Natural killer cell (primary cell): ENCODE data around the gene PLB1. TPM values are rescaled to one million over a fixed set of nuclear protein-coding genes. Genes with fewer than 3 reads are reported as not detected.

Source experiments
- ATAC-seq, 3 donors: fragments of 150-1000 bp in 2 of 3; fragments of 200-7000 bp in 1 of 3; cut with Tn5 transposase; 1 replicate in 1 of 3; 2 replicates in 2 of 3; pipeline ENCODE4 v1.10.0; 2021; ENCODE audit warnings: mild to moderate bottlenecking in 2 of 3, moderate library complexity in 2 of 3
- DNase-seq, 2 donors: peaks; one replicate each; pipeline versions ENCODE4 v3.0.0 to v3.0.0-alpha.2; 2013 to 2021; ENCODE audit warnings: mixed read lengths in 1 of 2
- H3K27ac ChIP-seq: one replicate; pipeline ENCODE4 v1.5.1; 2013; ENCODE audit warnings: mild to moderate bottlenecking, low read length
- H3K27me3 ChIP-seq: one replicate; pipeline ENCODE4 v1.6.1; 2013; ENCODE audit warnings: low read length; ENCODE audit not compliant: control insufficient read depth, insufficient read depth
- H3K36me3 ChIP-seq: one replicate; pipeline ENCODE4 v1.6.1; 2013; ENCODE audit warnings: low read length; ENCODE audit not compliant: control insufficient read depth, insufficient read depth
- H3K4me1 ChIP-seq: one replicate; pipeline ENCODE4 v1.6.1; 2013; ENCODE audit warnings: low read length; ENCODE audit not compliant: control insufficient read depth, insufficient read depth
- H3K4me3 ChIP-seq: one replicate; pipeline ENCODE4 v1.5.1; 2013; ENCODE audit warnings: low read length
- H3K9me3 ChIP-seq: one replicate; pipeline ENCODE4 v1.6.1; 2013; ENCODE audit warnings: low read length; ENCODE audit not compliant: control insufficient read depth, insufficient read depth
- H3K27ac Mint-ChIP-seq, 2 donors: one replicate each; pipeline ENCODE4 v1.8.0; 2022; ENCODE audit warnings: mild to moderate bottlenecking in 2 of 2, mixed read lengths in 2 of 2, moderate library complexity in 1 of 2
- H3K27me3 Mint-ChIP-seq, 2 donors: one replicate each; pipeline ENCODE4 v1.8.0; 2022; ENCODE audit warnings: low read depth in 2 of 2, mixed read lengths in 2 of 2
- H3K36me3 Mint-ChIP-seq: one replicate; pipeline ENCODE4 v1.8.0; 2022; ENCODE audit warnings: mixed read lengths
- H3K4me1 Mint-ChIP-seq, 2 donors: one replicate each; pipeline ENCODE4 v1.8.0; 2022; ENCODE audit warnings: mixed read lengths in 2 of 2
- H3K4me3 Mint-ChIP-seq: one replicate; pipeline ENCODE4 v1.8.0; 2022; ENCODE audit warnings: mild to moderate bottlenecking, moderate library complexity, mixed read lengths
- H3K9me3 Mint-ChIP-seq, 2 donors: one replicate each; pipeline ENCODE4 v1.8.0; 2022; ENCODE audit warnings: mixed read lengths in 2 of 2
- CTCF ChIP-seq: fragments of 200-600 bp; IDR thresholded peaks from one replicate; pipeline ENCODE4 v1.8.0; 2022; ENCODE audit warnings: antibody characterized with exemption
- WGBS: methylation state at CpG from one replicate; pipeline ENCODE4 v1.1.7; 2013; ENCODE audit warnings: missing lambda C conversion rate; ENCODE audit not compliant: insufficient coverage; 5-methylcytosine and 5-hydroxymethylcytosine counted together
- intact Hi-C: fragments of 100-400 bp; cut with micrococcal nuclease; formaldehyde crosslinking; loops from one replicate; pipeline ENCODE4 v1.14.2; 2022
- total RNA-seq, 4 donors: library from RNA; stranded (reverse); fragments of 120-200 nt in 1 of 4; gene quantifications; one replicate each; pipeline versions ENCODE4 v1.2.3 to v1.2.4, GENCODE V29; 2013 to 2022

PLB1 gene
- total RNA-seq, 3 donors from 2014 or later (not counting 1 experiment from before 2014, with no cell fraction given), result 1.7 to 2.6 (median 1.9) TPM

- H3K4me1 ChIP-seq, result peaks cover 81% of the 10 kb centered on the region
- peak overlapping the region; percentile 40 for H3K4me3 Mint-ChIP-seq
- H3K36me3 ChIP-seq, result no peaks in the 10 kb centered on the region
- peaks cover 51 to 62% of the 10 kb centered on the region in 2 donors for H3K4me1 Mint-ChIP-seq
- H3K27me3 ChIP-seq, result no peaks in the 10 kb centered on the region
- intact Hi-C loops, result loop anchor here (5.0 to 10.0 kb wide), 3 partner anchors 57 to 390 kb away; partner anchors contain the start of gene PPP1CB
- no peak for TF ChIP-seq CTCF
- DNase-seq (peak; percentile 58 to 83), ATAC-seq (peak; percentile 51 to 66 (median 63))
- no peaks in the 10 kb centered on the region for H3K9me3 ChIP-seq
- WGBS, result 35% methylated on average over 19 of the region's 19 CpGs
- no peak overlapping the region for H3K4me3 ChIP-seq
- peak overlapping the region; percentile 84 for H3K27ac ChIP-seq
- H3K9me3 Mint-ChIP-seq, result no peaks in the 10 kb centered on the region
- H3K36me3 Mint-ChIP-seq, result no peaks in the 10 kb centered on the region
- H3K27ac Mint-ChIP-seq, result peak overlapping the region; percentile 91 to 94
- H3K27me3 Mint-ChIP-seq, result no peaks in the 10 kb centered on the region
These were observed 129.2 kb downstream of the PLB1 start for GRCh38 chr2:28624793-28625701.

- no peaks in the 10 kb centered on the region for H3K36me3 Mint-ChIP-seq
These were observed 130.5 kb downstream of the PLB1 start for GRCh38 chr2:28626376-28626775.

GRCh38 chr2:28626891-28627421, 131.1 kb downstream of the PLB1 start:
- no peak for TF ChIP-seq CTCF
- H3K27me3 ChIP-seq, result no peaks in the 10 kb centered on the region
- no peak overlapping the region for H3K4me3 ChIP-seq
- WGBS, result 93% methylated on average over 6 of the region's 7 CpGs
- Mint-ChIP-seq H3K9me3 (no peaks in the 10 kb centered on the region), H3K27me3 (no peaks in the 10 kb centered on the region), H3K4me1 (peaks cover 32 to 43% of the 10 kb centered on the region in 2 donors), H3K27ac (peak overlapping the region in 1 of 2 donors; percentile 75), H3K36me3 (no peaks in the 10 kb centered on the region), H3K4me3 (no peak overlapping the region)
- H3K36me3 ChIP-seq, result no peaks in the 10 kb centered on the region
- ATAC-seq (no peak), DNase-seq (no peak)
- H3K4me1 ChIP-seq, result peaks cover 62% of the 10 kb centered on the region
- intact Hi-C loops, result loop anchor here (10.0 kb wide), 2 partner anchors 128 to 388 kb away; partner anchors contain the start of gene PPP1CB
- H3K9me3 ChIP-seq, result no peaks in the 10 kb centered on the region
- H3K27ac ChIP-seq, result no peak overlapping the region

More at GRCh38 chr2:28626376-28626775, 130.5 kb downstream of the PLB1 start:
- Histone ChIP-seq H3K27me3 (no peaks in the 10 kb centered on the region), H3K9me3 (no peaks in the 10 kb centered on the region), H3K4me1 (peaks cover 67% of the 10 kb centered on the region), H3K4me3 (no peak overlapping the region), H3K36me3 (no peaks in the 10 kb centered on the region), H3K27ac (no peak overlapping the region)
- intact Hi-C loops, result loop anchor here (10.0 kb wide), 2 partner anchors 128 to 388 kb away; partner anchors contain the start of gene PPP1CB
- no peak for DNase-seq
- Mint-ChIP-seq H3K4me1 (peaks cover 38 to 49% of the 10 kb centered on the region in 2 donors), H3K4me3 (no peak overlapping the region), H3K27me3 (no peaks in the 10 kb centered on the region), H3K9me3 (no peaks in the 10 kb centered on the region), H3K27ac (peak overlapping the region in 1 of 2 donors; percentile 75)
- TF ChIP-seq CTCF, result no peak
- 95% methylated on average over 4 of the region's 5 CpGs for WGBS
- ATAC-seq, result no peak
